GM10266 (cell line): Measurements from ENCODE around the gene ATF4.

ENCODE experiments used
- DNase-seq: peaks from one replicate; pipeline ENCODE4 v3.0.0; 2012; ENCODE audit errors: extremely low spot score
- CTCF ChIP-seq: IDR thresholded peaks from 2 replicates; pipeline ENCODE4 v1.5.1; 2012; ENCODE audit warnings: mild to moderate bottlenecking, low read depth; ENCODE audit not compliant: control insufficient read depth, insufficient read depth; ENCODE audit errors: missing control alignments

The ATF4 gene

GRCh38 chr22:39528681-39529486, 8.5 kb downstream of the ATF4 start:
- peak; percentile 99 for TF ChIP-seq CTCF
- DNase-seq = peak; percentile 84

GRCh38 chr22:39529487-39529851, 9.1 kb downstream of the ATF4 start:
- no peak for DNase-seq
- TF ChIP-seq CTCF = no peak

GRCh38 chr22:39530116-39530515, 9.8 kb downstream of the ATF4 start:
- TF ChIP-seq CTCF = no peak
- DNase-seq = no peak

GRCh38 chr22:39530692-39531331, 10.4 kb downstream of the ATF4 start:
- no peak for TF ChIP-seq CTCF
- DNase-seq = no peak

- no peak for TF ChIP-seq CTCF
- DNase-seq = peak; percentile 97
These were observed 12.1 kb downstream of the ATF4 start, which contains the start of gene RPS19BP1 for GRCh38 chr22:39532215-39533073. Gene RPS19BP1 (minus strand): TSS chr22:39532748. CDS start chr22:39532738, 10 bp downstream.

GRCh38 chr22:39534092-39534506, 13.7 kb downstream of the ATF4 start:
- TF ChIP-seq CTCF = no peak
- DNase-seq = no peak
